HG02973 (cell line): ENCODE data around the gene AKTIP.
A peak's percentile ranks its signal among the peaks of the same experiment; 100 is the strongest.

Experiments
- ATAC-seq: cut with Tn5 transposase; IDR thresholded peaks from one replicate; pipeline ENCODE4 v1.9.1; 2021; ENCODE audit warnings: moderate library complexity; ENCODE audit not compliant: unreplicated experiment

Gene AKTIP

DNA sequence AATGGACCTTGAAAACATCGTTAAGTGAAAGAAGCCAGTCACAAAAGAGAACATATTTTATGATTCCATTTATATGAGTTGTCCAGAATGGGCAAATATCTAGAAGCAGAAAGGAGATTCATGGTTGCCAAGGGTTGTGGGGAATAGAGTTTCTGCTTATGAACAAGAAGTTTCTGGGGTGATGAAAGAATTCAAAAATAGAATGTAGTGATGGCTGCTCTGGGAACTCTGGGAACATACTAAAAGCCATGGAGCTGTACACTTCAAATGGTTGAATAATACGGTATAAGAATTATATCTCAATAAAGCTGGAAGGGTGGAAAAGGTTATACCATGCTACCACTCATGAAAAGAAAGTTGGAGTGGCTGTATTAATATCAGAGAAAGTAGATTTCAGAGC is 18.5 kb downstream of the AKTIP start:
- ATAC-seq, result no peak

DNA sequence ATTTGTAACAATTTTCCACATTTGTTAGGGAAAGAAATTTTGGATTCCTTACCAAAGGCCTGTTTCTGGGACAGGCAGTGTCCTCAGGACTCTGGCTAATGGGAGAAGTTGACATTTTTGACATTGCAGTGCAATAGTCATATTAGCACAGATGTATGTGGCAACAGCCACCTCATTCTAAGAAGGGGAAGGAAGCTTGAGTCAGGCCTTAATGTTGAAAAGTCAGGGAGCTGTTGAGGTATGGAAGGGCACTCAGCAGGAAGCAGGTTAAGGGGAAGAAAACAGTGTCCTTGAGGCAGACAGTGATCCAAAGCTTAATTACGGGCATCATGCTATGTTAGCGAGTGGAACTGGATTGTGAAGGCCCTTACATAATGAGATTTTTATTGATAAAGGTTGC is 20.9 kb downstream of the AKTIP start:
- no peak for ATAC-seq

DNA sequence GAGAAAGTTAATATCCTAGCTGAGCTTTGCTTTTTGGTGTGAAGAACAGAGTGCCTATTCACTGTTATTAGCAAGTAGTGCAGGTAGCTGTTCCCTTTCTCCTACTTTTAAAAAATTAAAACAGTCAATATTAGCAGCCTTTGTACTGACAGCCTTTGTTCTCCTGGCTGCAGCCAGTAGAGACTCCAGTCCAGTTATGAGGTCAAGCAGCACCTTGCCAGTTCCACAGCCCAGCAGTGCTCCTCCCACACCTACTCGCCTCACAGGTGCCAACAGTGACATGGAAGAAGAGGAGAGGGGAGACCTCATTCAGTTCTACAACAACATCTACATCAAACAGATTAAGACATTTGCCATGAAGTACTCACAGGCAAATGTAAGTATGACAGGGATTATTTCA is 22.6 kb downstream of the AKTIP start:
- no peak for ATAC-seq

DNA sequence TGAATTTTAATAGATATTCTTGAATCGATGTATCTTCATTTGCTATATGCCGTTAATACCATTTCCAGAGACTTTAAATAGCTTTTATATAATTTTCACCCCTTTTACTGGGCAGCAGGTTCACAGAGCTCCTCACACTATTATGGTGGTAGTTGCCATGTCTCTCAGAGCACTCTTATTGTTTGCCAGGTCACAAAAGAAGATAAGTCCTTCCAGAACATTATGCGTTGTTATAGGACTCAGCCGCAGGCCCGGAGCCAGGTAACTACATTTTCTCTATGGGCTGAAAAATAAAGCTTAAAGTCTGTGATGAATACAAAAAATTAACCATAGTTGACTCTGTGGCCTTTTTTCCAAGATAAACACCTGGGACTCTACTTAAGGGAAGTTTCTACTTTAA is 24.0 kb downstream of the AKTIP start:
- no peak for ATAC-seq

DNA sequence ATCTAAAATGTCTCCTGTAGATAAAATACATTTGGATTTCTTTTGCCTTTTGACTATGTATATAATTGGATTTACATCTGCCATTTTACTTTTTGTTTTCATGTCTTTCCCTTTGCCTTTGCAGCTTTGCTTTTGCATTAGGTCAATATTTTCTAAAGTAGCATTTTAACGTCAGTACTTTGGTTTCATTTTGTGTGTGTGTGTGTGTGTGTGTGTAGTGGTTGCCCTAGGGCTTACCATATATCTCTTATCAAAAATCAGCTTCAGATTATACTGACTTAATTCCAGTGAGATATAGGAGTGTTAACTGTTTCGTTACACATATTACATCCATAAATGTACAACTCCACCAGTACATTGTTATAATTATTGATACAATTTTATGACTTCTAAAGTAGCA is 26.1 kb downstream of the AKTIP start:
- no peak for ATAC-seq

DNA sequence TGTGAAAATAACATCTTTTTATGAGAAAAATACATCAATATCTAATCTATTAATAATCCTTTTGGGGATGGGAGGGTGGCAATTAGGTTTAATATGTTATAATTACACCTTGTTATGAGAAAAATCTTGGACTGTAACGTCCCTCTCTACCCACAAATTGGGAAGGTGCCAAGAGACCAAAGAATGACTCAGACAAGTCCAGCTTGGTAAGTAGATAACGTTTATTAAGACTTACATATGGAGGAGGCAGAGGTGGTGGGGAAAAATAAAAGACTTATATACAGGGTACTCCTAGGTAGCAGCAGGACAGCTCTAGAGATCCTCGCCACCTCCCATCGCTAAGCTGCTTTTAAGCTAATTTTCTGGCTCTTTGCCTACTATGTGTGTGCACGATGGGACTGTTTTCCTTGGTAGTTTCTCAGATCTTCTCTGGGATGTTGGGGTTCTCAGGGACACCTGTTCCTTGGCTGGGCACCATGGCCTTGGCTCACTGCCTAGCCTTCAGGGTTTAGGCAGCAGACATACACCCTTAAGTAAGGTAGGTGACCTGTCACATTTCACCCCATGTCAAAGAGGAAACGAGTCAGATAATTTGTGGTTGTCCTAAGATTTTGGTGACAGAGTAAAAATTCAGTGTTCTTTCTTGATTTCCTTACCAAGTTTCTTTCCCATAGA is 37.3 kb downstream of the AKTIP start:
- no peak for ATAC-seq

DNA sequence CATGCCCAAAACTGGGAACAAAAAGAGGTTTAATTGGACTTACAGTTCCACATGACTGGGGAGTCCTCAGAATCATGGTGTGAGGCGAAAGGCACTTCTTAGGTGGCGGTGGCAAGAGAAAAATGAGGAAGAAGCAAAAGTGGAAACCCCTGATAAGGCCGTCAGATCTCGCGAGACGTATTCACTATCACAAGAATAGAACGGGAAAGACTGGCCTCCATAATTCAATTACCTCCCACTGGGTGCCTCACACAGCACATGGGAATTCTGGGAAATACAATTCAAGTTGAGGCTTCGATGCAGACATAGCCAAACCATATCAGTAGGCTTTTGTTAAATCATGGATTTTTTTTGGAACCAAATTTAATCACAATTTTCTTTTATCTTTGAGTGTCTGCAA is 44.4 kb downstream of the AKTIP start:
- no peak for ATAC-seq

DNA sequence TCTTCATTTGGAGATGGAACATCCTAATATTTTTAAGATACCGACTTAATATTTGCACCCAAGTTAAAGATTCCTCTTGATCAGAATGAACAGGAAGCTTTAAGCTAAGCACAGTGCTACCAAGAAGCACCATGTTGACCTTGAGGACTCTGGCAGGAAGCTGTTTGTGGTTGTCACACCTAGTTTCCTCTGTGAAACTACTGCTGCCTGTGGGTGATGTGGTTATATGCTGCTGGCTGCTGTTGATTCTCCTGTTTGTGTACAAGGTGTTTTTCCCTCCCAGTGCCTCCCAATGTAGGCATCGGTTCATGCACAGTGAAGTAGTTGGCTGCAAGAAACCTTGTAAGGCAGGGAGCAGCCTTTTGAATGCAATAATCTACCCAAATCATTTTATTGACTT is 45.3 kb downstream of the AKTIP start:
- peak; percentile 100 for ATAC-seq

DNA sequence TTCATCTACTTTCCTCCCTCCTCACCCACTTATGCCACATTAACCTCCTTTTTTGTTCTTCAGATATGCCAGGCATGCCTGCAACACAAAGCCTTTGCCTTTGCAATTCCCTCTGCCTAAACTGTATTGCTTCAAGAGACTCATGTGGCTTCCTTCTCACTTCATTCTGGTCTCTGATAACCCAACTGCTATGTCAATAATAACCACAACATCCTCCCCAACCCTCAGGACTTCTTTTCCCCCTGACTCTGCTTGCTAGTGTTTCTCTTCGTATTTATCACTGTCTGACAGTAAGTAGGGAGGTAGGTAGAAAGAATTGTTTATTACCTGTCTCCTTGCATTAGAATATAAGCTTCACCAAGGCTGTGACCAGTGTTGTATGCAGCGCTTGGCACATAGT is 46.4 kb downstream of the AKTIP start:
- ATAC-seq, result no peak

DNA sequence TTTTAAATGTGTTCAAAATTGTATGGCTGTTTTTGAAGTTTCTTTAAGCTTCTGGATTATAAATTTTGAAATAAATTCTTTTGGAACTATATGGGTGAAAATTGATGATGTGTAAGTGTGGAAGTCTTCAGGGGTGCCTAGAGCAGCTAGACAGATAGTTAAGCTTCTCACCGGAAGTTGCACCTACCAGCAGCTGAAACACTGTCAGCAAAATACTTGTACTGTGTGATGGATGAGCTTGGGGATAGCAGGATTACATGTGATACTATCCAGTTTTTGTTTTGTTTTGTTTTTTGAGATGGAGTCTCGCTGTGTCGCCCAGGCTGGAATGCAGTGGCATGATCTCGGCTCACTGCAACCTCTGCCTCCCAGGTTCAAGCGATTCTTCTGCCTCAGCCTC is 49.1 kb downstream of the AKTIP start:
- ATAC-seq, result no peak

DNA sequence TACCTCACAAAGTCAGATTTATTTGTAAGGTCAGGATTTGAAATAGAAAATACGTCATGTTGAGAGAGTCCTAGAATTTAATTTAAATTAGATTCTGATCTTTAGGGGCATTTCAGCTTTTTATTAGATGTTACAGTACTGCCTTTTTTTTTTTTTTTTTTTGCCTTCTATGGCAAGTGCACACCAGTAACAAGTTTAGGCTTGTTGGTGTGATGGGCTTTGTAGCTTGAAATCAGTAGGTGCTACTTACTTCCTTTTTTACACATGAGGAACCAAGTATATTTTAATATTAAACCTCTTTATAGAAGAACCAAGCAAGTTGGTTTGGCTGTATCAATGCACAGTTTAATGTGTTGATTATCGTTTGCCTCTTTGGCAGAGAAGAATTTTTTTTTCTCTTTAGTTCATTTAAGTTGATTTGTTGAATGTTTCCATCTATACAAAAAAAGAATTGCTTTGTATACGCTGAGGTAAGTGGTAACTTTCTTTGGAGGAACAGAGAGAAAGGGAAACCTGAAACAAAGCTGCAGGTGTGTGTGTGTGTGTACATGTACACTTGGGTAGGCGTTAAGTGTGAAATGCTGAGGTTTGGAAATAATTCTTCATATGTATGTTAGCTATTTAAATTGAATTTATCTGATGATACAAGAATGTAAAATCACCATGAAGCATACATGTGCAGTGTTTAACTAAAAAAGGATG is 53.0 kb downstream of the AKTIP start:
- no peak for ATAC-seq

DNA sequence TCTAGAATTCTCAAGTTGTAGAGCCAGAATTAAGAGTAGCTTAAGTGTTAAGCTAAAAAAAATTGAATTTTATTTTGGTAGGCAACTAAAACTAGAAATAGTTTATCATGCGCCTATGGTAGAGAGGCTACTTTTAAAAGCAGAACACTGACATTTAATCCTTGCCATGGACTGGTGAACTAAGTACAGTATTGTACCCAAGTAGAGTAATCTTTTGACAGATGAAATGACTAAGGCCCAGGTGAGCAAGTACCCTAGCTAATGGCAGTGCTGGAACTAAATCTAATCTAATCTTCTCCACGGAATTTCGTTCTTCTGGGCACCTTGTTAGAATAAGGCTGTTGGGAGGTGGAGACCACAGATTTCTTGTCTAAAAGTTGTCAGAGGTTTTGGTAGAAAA is 56.9 kb downstream of the AKTIP start:
- ATAC-seq, result no peak

DNA sequence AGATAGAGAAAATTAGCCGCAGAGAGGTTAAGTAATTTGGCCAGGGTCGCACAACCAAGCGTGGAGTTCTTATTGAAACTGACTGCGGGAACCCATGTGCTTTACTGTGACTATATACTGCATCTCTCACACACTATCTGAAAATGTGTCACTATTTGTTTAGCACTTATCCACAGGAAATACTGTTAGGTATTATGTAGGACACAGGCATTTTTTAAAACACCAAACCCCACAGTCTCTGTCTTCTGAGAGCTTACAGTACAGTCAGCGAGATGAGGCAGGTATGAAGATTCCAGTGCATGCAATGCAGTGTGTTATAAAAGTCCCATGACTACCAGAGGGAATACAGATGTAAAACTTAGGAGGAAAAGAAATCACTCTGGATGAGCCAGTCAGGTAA is 57.5 kb downstream of the AKTIP start:
- no peak for ATAC-seq
